ENCODE data around the gene RBFOX2.

The RBFOX2 gene

GRCh38 chr22:35852076-35852475, 176.5 kb downstream of the RBFOX2 start:
- no peak for DNase-seq

- no peak for DNase-seq
Measured at GRCh38 chr22:35850831-35851230, 177.8 kb downstream of the RBFOX2 start.

DNA sequence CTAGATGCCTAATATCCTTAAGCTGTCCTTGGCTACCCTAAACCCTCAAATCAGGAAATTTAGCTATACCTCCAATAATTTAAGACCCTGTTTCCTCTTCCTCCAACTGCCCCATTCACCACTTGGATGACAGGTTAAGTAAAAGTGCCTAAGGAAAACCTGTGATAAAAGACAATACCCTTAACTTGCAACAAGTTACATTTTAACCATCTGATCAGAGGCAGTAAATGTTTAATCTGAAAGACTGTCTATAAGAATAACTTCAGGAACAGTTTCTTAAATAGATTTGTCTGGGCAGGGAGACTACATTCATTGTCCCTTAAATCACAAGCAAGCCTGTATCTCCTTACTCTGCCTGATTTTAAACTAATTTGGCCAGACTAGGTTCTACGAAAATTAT, 181.8 kb downstream of the RBFOX2 start:
- no peak for DNase-seq

DNA sequence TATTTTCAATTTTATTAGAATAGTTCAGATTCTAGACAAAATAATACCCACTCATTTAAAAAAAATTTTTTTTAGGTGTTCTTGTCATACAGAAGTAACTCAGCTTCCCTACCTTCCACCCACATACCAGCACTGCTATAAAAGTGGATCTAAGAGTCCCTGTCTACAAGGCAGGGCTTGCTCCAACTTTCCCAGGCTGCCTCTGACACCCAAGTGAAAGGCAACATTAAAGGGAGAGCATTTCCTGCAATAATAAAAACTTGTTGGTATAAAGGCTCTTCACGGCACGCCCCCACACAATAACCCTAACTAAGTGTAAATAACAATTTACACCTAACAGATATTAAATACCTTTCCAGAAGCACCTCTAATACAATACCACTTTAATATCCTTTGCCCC, 183.7 kb downstream of the RBFOX2 start:
- DNase-seq = no peak

GRCh38 chr22:35842954-35843353, 185.7 kb downstream of the RBFOX2 start:
- peak; percentile 29 for DNase-seq

DNA sequence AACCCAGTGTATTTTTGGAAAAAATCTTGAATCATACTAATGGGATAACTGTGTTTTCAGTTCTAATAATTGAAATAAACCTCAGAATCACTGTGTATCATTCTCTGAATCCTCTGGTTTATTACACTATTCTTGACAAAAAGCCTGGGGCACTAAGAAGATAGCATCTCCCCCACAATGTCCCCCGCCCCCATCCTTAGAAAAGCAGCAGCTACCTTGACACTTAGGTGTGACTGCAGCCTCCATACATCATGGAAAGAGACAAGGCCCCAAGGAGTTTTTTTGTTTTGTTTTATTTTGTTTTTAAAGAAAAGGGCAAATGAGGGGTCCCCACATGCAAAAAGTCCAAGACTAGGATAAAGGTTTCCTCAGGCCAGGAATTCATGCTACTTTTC, 186.1 kb downstream of the RBFOX2 start:
- no peak for DNase-seq

GRCh38 chr22:35841907-35842518, 186.6 kb downstream of the RBFOX2 start:
- DNase-seq = no peak

DNA sequence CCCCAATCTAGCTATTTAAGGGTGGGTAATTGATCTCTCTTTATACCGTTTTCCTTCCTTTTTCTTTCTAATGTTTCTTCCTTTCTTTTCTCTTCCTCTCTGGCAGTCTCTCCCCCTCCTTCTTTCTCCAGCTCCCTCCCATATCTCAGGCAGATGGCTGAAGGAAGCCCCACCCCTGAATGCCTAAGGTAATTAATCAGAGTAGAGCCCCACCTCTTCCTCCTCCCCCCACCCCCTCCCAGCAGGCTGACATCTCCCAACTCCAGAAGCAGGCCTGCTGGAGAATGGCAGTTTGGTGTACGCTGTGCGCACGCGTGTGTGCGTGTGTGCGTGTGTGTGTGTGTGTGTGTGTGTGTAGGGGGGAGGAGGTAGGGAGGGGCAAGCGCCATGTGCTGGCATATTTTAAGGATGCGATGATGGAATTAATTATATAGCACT, 188.3 kb downstream of the RBFOX2 start:
- DNase-seq = no peak

- DNase-seq = no peak
Measured at GRCh38 chr22:35839841-35840301, 188.8 kb downstream of the RBFOX2 start.

DNA sequence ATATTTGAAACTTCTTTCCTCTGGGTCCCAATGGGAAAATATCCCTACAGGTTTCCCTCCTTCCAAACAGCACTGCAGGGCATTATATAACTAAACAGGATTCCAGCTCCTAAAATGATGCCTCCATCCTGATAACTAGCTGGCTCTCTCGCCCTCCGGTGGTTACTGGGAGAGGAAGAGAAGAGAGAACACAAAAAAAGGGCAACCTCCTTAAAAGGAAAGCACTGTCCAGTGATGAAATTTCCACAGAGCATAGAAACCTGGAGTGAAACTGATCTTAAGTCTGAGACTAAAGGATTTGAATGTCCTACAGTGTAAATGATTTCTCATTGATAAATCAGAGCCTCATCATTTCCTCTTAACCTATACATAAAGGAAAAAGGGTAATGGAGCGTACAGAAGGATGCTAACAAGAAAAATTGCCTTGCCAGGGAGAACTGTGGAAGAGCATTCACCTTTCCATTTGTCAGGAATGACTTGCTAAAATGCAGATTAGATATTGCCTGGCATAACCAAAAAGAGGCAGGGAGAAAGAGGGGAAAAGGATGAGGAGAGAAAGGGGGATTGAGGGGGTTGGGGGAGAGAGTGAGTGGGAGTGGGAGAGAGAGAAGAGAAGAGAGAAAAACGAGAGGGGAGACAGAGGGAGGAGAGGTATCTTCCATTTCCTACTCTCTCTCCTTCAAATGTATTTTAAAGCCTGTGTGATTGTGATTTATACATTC, 189.6 kb downstream of the RBFOX2 start:
- peak; percentile 16 for DNase-seq

GRCh38 chr22:35837101-35837727, 191.4 kb downstream of the RBFOX2 start:
- no peak for DNase-seq

DNA sequence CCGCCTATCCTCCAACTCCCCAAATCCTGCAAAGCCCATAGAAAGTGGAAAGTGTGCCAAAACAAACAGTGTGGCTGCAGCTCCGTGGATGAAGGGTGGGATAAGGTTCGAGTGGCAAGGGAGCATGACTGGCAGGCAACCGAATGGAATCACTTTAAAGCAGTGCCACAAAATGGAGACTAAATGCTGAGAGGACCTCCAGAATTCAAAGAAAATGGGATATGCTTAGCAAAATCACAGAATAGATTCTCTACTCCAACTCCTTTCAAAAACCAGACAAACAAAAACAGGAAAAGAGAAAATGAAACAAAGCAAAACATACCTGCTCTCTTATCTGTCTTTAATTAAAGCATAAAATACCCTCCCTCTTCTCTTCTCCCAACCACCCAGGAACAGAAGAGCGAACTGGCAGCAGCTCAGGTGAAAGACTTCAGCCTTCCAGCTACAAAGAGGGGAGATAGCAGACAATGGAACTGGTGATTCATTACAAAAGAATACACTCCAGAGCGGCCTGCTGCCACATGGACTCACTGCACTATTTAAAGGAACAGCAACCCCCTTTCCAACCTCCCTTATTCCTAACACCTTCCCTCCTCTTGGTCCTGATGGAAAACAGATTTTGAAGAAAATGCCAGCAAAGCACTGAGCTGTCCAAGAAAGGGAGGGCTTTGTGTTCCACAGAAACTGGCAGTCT, 192.5 kb downstream of the RBFOX2 start:
- DNase-seq = no peak

DNA sequence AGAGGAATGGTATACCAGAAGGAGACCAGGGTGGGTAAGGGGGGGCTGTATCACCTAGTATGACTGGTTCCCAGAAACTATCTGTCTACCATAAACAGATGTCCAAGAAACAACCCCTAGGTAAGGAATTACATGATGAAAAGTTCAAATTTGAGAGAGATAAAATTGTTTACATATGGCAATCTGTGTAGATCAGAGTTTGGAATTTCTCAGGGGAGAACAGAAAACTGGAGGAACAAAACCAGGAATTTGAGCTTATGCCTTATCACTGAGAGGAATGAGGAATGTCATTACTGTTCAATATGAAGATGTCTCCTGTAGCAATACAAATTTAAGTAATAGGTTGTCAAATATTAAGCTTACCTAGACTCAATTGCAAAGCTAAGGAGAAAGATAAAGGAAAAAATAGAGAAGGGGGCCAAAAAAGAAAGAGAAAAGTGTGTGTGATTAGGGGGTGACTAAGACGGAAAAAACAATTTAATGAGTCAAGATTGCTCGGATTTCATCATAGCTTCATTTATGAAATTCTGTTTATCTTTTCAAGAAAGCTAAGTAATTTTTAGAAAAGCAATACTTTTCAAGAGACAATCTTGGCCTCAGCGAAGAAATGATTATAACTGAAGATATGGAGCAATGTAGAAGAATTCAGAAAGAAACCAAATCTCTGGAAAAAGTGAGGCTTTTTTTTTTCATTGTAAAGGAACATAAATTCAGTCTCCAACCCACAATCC, 193.2 kb downstream of the RBFOX2 start:
- DNase-seq = no peak

DNA sequence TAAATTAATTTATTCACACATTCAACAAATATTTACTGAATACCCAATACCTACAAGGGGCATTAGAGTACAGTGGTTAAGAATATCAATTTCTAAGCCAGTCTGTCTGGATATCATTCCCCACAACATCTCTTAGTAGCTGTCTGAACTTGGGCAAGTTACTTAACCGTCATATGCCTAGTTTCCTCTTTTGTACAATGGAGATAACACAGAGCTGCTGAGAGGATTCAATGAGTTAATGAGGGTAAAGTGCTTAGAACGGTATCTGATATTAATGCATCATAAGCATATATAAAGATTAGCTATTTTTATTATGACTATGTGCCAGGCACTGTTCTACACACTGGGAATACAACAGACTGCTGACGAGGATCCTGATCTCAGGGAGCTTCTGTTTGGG, 194.6 kb downstream of the RBFOX2 start:
- no peak for DNase-seq

- DNase-seq = no peak
Measured at GRCh38 chr22:35830305-35830704, 198.3 kb downstream of the RBFOX2 start.

DNA sequence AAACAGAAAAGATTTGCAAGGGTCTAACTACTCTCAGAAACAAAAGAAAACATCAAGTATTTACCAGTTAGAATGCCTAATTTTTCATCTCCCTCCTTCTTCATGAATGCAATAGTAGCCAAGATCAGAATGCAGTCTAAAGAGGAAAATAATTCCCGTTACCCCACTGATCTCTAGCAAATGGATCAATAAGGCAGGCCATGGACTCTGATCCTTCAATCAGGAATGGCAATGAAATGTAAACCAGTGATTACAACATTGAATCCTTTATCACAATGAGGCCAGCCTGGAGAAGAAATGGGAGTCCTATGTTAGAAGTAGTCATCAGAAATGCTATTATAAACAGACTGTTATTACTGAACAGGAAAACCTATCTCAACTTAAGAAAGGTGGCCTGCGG, 204.4 kb downstream of the RBFOX2 start:
- DNase-seq = no peak

- no peak for DNase-seq
Measured at GRCh38 chr22:35821654-35822053, 207.0 kb downstream of the RBFOX2 start.

- no peak for DNase-seq
Measured at GRCh38 chr22:35819421-35819820, 209.2 kb downstream of the RBFOX2 start.

- no peak for DNase-seq
Measured at GRCh38 chr22:35818897-35819296, 209.7 kb downstream of the RBFOX2 start.

GRCh38 chr22:35812600-35812999, 216.0 kb downstream of the RBFOX2 start:
- no peak for DNase-seq

DNA sequence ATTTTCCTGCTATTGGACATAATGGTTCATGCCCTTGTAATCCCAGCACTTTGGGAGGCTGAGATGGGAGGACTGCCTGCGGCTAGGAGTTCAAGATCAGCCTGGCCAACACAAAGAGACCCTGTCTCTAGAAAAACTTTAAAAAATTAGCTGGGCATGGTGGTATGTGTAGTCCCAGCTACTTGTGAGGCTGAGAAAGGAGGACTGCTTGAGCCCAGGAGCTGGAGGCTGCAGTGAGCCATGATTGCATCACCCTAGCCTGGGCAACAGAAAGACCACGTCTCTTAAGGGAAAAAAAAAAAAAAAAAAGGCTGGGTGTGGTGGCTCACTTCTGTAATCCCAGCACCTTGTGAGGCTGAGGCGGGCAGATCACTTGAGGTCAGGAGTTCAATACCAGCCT, 217.0 kb downstream of the RBFOX2 start:
- no peak for DNase-seq

DNA sequence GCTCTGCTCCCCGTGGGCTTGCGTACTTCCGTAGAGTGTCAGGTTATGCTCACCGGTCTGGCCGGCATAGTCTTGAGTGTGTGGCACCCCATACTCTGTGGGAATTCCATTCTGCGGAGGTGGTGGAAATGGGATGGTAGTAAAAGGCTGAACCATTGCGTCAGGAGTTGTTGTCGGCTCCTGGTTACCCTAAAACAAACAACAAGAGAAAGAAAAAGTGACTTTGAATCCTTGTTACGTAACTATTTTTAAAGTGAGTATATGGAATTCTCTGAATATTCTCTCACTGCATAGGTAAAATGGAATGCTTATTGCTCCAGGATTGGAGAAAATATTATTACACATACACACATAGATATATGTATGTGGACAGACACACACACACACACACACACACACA, 218.8 kb downstream of the RBFOX2 start:
- no peak for DNase-seq

- DNase-seq = no peak
Measured at GRCh38 chr22:35808377-35808776, 220.2 kb downstream of the RBFOX2 start.

All from MV-4-11 (cell line).